ENCODE measurements around the gene LRRC55.
A peak's percentile ranks its signal among the peaks of the same experiment; 100 is the strongest.

The LRRC55 gene

DNA sequence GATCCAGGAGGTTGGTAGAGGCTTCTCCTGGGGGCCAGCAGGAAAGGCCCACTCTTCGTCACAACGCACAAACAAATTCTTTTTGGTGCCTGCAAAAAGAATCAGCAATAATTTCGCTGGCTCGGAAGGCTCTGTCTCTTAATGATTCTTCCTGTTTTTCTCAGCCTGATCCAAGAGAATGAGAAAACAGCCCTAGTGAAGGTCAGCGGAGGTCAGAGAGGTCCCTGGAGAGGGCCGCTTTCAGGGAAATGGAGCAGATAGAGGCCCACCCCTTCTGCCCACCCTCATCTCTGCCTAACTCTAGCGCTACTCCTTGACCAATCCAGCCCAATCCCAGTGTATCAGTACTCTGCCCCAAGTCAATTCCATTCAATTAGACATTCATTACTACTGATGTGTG, 19.2 kb downstream of the LRRC55 start:
- DNase-seq (ENCODE audit: low read depth): no peak
- no peak for TF ChIP-seq CTCF (conservative IDR thresholded peaks at IDR 0.05; ENCODE audit: low read depth, low read length)
- H3K4me3 ChIP-seq (ENCODE audit: low read depth, low read length): no peak overlapping the region

DNA sequence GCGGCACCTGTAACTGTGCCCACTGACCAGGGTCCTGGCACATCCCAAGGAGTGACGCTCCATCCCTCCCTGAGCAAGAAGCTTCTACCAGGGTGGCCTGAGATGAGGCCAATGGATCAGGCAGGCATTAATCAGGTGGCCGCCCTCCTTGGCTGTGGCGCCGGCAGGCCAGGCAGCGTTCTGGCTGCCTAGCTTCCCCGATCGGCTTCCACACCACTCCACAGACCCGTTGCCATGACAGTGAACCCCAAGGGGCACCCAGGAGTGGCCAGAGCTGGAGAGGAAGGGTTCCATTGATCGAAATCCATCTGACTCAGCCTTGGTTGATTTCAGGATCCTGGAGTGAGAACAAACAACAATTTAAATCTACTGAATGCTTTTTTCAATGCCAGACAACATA, 20.5 kb downstream of the LRRC55 start:
- TF ChIP-seq CTCF (conservative IDR thresholded peaks at IDR 0.05; ENCODE audit: low read depth, low read length): no peak
- DNase-seq (ENCODE audit: low read depth): no peak
- no peak overlapping the region for H3K4me3 ChIP-seq (ENCODE audit: low read depth, low read length)

DNA sequence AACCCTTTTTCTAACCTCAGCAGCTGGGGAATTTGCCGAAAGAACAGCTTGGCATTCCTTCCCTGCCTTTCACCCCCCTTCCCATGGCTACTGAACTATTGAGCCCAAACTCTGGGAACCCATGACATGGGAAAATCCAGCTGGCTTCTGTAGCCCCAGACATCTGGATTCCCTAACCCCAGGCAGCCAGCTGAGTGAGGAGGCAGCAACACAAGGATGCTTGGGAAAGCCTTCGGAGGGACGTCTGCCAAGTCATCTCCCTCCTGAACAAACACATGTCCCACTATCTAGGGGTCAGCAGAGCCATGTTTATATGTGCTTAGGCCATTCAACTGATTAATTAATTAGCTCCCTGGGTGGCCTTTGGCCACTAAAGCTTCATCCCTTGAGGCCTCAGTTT, 21.6 kb downstream of the LRRC55 start:
- no peak overlapping the region for H3K4me3 ChIP-seq (ENCODE audit: low read depth, low read length)
- DNase-seq (ENCODE audit: low read depth): no peak
- TF ChIP-seq CTCF (conservative IDR thresholded peaks at IDR 0.05; ENCODE audit: low read depth, low read length): no peak

GRCh38 chr11:57203882-57204480, 22.2 kb downstream of the LRRC55 start:
- TF ChIP-seq CTCF (conservative IDR thresholded peaks at IDR 0.05; ENCODE audit: low read depth, low read length): no peak
- DNase-seq (ENCODE audit: low read depth): no peak
- no peak overlapping the region for H3K4me3 ChIP-seq (ENCODE audit: low read depth, low read length)

GRCh38 chr11:57205041-57205641, 23.4 kb downstream of the LRRC55 start:
- no peak overlapping the region for H3K4me3 ChIP-seq (ENCODE audit: low read depth, low read length)
- TF ChIP-seq CTCF (conservative IDR thresholded peaks at IDR 0.05; ENCODE audit: low read depth, low read length): no peak
- DNase-seq (ENCODE audit: low read depth): peak; percentile 40

DNA sequence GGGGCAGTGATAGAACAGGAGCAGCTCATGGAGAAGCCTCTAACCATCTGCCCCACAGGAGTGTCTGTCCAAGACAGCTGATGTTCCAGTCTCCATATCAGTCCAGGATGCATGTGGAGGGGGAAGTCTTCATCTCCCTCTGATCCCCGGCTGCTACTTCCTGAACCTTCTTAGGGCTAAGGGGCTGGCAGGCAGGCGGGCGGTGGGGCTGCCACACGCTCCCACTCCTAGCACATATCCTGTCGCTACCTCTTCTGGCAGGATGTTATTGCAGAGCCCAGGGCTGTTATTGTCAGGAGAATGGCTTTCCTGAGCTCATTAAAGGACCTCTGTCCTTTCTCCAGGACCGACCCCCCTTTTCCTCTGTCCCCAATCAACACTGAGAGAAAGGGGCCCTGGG, 25.4 kb downstream of the LRRC55 start:
- no peak overlapping the region for H3K4me3 ChIP-seq (ENCODE audit: low read depth, low read length)
- TF ChIP-seq CTCF (conservative IDR thresholded peaks at IDR 0.05; ENCODE audit: low read depth, low read length): no peak
- no peak for DNase-seq (ENCODE audit: low read depth)

DNA sequence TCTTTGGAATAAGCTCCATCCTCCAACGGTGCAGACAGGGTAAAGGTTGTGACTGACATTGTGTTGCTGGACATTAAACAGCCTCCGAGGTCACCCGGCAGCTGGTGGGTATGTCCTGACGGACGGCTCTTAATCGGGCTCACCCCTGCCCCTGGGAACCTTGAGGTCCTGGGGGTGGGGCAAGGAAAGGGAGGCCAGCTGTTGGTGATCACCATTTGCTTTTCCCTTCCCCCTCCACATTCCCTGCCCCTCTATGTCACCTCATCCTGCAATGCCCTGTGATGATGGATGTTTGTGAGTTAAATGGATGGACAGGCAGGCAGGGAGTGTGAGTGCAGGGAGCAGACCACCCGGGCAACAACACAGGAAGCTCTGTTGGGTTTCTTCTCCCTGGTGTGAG, 29.0 kb downstream of the LRRC55 start:
- no peak for DNase-seq (ENCODE audit: low read depth)
- H3K4me3 ChIP-seq (ENCODE audit: low read depth, low read length): no peak overlapping the region
- TF ChIP-seq CTCF (conservative IDR thresholded peaks at IDR 0.05; ENCODE audit: low read depth, low read length): no peak

Measured in choroid plexus epithelial cell (primary cell).